ENCODE measurements around the gene VAV3.

The VAV3 gene

GRCh38 chr1:107782217-107782845 is 182.6 kb downstream of the VAV3 start:
- TF ChIP-seq, protein P1, sequence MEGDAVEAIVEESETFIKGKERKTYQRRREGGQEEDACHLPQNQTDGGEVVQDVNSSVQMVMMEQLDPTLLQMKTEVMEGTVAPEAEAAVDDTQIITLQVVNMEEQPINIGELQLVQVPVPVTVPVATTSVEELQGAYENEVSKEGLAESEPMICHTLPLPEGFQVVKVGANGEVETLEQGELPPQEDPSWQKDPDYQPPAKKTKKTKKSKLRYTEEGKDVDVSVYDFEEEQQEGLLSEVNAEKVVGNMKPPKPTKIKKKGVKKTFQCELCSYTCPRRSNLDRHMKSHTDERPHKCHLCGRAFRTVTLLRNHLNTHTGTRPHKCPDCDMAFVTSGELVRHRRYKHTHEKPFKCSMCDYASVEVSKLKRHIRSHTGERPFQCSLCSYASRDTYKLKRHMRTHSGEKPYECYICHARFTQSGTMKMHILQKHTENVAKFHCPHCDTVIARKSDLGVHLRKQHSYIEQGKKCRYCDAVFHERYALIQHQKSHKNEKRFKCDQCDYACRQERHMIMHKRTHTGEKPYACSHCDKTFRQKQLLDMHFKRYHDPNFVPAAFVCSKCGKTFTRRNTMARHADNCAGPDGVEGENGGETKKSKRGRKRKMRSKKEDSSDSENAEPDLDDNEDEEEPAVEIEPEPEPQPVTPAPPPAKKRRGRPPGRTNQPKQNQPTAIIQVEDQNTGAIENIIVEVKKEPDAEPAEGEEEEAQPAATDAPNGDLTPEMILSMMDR (conservative IDR thresholded peaks at IDR 0.05; ENCODE audit: control insufficient read depth, insufficient read depth, low read depth, low read length), result peak; percentile 59
- DNase-seq (ENCODE audit: low read depth), result peak; percentile 65
- no peak overlapping the region for H3K4me3 ChIP-seq (ENCODE audit: control insufficient read depth, low read depth, low read length)

- no peak overlapping the region for H3K4me3 ChIP-seq (ENCODE audit: control insufficient read depth, low read depth, low read length)
- TF ChIP-seq, protein P1 (conservative IDR thresholded peaks at IDR 0.05; ENCODE audit: control insufficient read depth, insufficient read depth, low read depth, low read length), result no peak
- DNase-seq (ENCODE audit: low read depth), result no peak
Measured at GRCh38 chr1:107781245-107781644, 183.7 kb downstream of the VAV3 start.

DNA sequence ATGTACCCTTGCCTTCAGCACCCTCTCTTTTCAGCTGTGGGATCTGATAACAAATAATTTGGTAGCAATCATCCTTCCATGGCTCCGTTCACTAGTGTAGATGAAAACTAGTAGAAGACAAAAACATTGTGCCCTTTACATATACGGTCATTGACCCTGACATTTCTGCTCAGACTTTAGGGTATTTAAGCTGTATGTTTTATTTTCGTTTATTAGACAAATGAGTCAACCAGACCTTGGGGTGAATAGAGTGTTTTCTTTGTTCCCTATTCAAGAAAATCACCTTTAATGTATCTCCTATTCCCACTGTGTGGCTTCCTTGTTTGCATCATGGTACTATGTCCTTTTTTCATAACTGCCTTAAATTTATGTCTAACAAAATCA is 187.3 kb downstream of the VAV3 start:
- DNase-seq (ENCODE audit: low read depth), result no peak
- no peak overlapping the region for H3K4me3 ChIP-seq (ENCODE audit: control insufficient read depth, low read depth, low read length)
- TF ChIP-seq, protein P1 (conservative IDR thresholded peaks at IDR 0.05; ENCODE audit: control insufficient read depth, insufficient read depth, low read depth, low read length), result no peak

GRCh38 chr1:107776900-107777663 is 187.9 kb downstream of the VAV3 start:
- TF ChIP-seq, protein P1 (conservative IDR thresholded peaks at IDR 0.05; ENCODE audit: control insufficient read depth, insufficient read depth, low read depth, low read length), result no peak
- H3K4me3 ChIP-seq (ENCODE audit: control insufficient read depth, low read depth, low read length), result no peak overlapping the region
- no peak for DNase-seq (ENCODE audit: low read depth)

GRCh38 chr1:107771377-107771776 is 193.6 kb downstream of the VAV3 start:
- H3K4me3 ChIP-seq (ENCODE audit: control insufficient read depth, low read depth, low read length), result no peak overlapping the region
- DNase-seq (ENCODE audit: low read depth), result no peak
- TF ChIP-seq, protein P1 (conservative IDR thresholded peaks at IDR 0.05; ENCODE audit: control insufficient read depth, insufficient read depth, low read depth, low read length), result no peak

DNA sequence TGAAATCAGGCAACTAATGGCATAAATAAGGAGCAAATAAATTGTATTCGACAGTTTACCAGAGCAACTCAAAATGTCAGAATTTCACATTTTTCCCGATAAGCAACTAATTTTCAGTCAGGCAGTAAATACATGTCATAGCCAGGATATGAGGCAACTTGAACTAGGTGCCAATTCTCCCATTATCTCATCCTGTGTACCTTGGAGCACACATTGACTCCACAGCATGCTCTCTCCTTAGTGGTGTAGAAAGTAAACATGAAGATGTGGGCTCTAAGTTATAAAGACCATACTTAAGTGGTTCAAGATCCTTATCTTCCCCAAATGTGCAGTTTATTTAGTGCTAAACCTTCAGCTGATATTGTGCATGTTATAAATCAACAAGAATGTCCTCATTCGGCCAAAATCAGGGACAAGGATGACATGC is 197.8 kb downstream of the VAV3 start:
- no peak for DNase-seq (ENCODE audit: low read depth)
- TF ChIP-seq, protein P1 (conservative IDR thresholded peaks at IDR 0.05; ENCODE audit: control insufficient read depth, insufficient read depth, low read depth, low read length), result no peak
- no peak overlapping the region for H3K4me3 ChIP-seq (ENCODE audit: control insufficient read depth, low read depth, low read length)
